Astrocyte (in vitro differentiated cells and primary cell): ENCODE measurements around the gene DIAPH2. TPM values are rescaled to one million over a fixed set of nuclear protein-coding genes. Genes with fewer than 3 reads are reported as not detected.
"Not testable (repeated sequence)": the region's sequence is repeated elsewhere in the genome, so short reads cannot be mapped to it uniquely, and the experiment has no call there.

Experiments used
- DNase-seq: peaks from one replicate; pipeline ENCODE4 v3.0.0-alpha.2; 2010; ENCODE audit warnings: low read depth
- FAIRE-seq: peaks from 2 replicates; lab custom pipeline; 2011; peaks lifted over from hg19 to GRCh38; lab: Jason Lieb, UNC
- H2AFZ ChIP-seq: 2 replicates; pipeline ENCODE4 v1.6.0; 2012; ENCODE audit warnings: low read depth, low read length, inconsistent platforms
- H3K27ac ChIP-seq: 2 replicates; pipeline ENCODE4 v1.5.1; 2011; ENCODE audit warnings: low read depth, low read length, inconsistent platforms
- H3K27me3 ChIP-seq: 2 replicates; pipeline ENCODE4 v1.6.0; 2011; ENCODE audit warnings: low read length, inconsistent platforms; ENCODE audit not compliant: insufficient read depth
- H3K36me3 ChIP-seq: 2 replicates; pipeline ENCODE4 v1.5.1; 2011; ENCODE audit warnings: low read length, inconsistent platforms; ENCODE audit not compliant: insufficient read depth
- H3K4me1 ChIP-seq: 2 replicates; pipeline ENCODE4 v1.5.1; 2011; ENCODE audit warnings: low read length, inconsistent platforms; ENCODE audit not compliant: insufficient read depth
- H3K4me2 ChIP-seq: 2 replicates; pipeline ENCODE4 v1.6.0; 2012; ENCODE audit warnings: low read length, inconsistent platforms
- H3K4me3 ChIP-seq: 2 replicates; pipeline ENCODE4 v1.5.1; 2011; ENCODE audit warnings: low read depth, mild to moderate bottlenecking, low read length, inconsistent platforms; ENCODE audit not compliant: insufficient read depth
- H3K79me2 ChIP-seq: 2 replicates; pipeline ENCODE4 v1.6.0; 2012; ENCODE audit warnings: mild to moderate bottlenecking, low read length, inconsistent platforms; ENCODE audit not compliant: insufficient read depth
- H3K9ac ChIP-seq: 2 replicates; pipeline ENCODE4 v1.6.0; 2012; ENCODE audit warnings: mild to moderate bottlenecking, low read length, inconsistent platforms
- H3K9me3 ChIP-seq: 2 replicates; pipeline ENCODE4 v1.5.1; 2012; ENCODE audit warnings: low read depth, mild to moderate bottlenecking, low read length, inconsistent platforms; ENCODE audit not compliant: insufficient read depth
- H4K20me1 ChIP-seq: 2 replicates; pipeline ENCODE4 v1.6.0; 2012; ENCODE audit warnings: low read length, inconsistent platforms; ENCODE audit not compliant: insufficient read depth
- H3K27ac Mint-ChIP-seq: one replicate; pipeline ENCODE4 v1.8.0; 2021; ENCODE audit warnings: mild to moderate bottlenecking, mixed read lengths; ENCODE audit not compliant: unreplicated experiment
- H3K27me3 Mint-ChIP-seq: one replicate; pipeline ENCODE4 v1.8.0; 2021; ENCODE audit warnings: low read depth, mixed read lengths; ENCODE audit not compliant: unreplicated experiment
- H3K36me3 Mint-ChIP-seq: one replicate; pipeline ENCODE4 v1.8.0; 2021; ENCODE audit warnings: low read depth, mixed read lengths; ENCODE audit not compliant: unreplicated experiment
- H3K4me1 Mint-ChIP-seq: one replicate; pipeline ENCODE4 v1.8.0; 2021; ENCODE audit warnings: low read depth, mixed read lengths; ENCODE audit not compliant: unreplicated experiment
- H3K4me3 Mint-ChIP-seq: one replicate; pipeline ENCODE4 v1.8.0; 2021; ENCODE audit warnings: mild to moderate bottlenecking, moderate library complexity, mixed read lengths; ENCODE audit not compliant: unreplicated experiment
- H3K9me3 Mint-ChIP-seq: one replicate; pipeline ENCODE4 v1.8.0; 2021; ENCODE audit warnings: mild to moderate bottlenecking, mixed read lengths; ENCODE audit not compliant: unreplicated experiment
- EZH2 ChIP-seq: IDR thresholded peaks from 2 replicates; pipeline ENCODE4 v1.6.1; 2012; ENCODE audit warnings: mild to moderate bottlenecking, low read length, inconsistent platforms; ENCODE audit not compliant: insufficient read depth
- total RNA-seq: library from RNA; stranded (reverse); gene quantifications from 2 replicates; pipeline ENCODE4 v1.2.1, GENCODE V29; 2021
- TF ChIP-seq, protein P1 (sequence below): IDR thresholded peaks from 2 replicates; pipeline ENCODE4 v1.5.1; 2011; ENCODE audit warnings: low read depth, mild to moderate bottlenecking, inconsistent platforms, low read length, moderate library complexity; ENCODE audit not compliant: insufficient read depth

DIAPH2 gene
- total RNA-seq, 1 donor from 2014 or later, result 9.8 TPM

DNA sequence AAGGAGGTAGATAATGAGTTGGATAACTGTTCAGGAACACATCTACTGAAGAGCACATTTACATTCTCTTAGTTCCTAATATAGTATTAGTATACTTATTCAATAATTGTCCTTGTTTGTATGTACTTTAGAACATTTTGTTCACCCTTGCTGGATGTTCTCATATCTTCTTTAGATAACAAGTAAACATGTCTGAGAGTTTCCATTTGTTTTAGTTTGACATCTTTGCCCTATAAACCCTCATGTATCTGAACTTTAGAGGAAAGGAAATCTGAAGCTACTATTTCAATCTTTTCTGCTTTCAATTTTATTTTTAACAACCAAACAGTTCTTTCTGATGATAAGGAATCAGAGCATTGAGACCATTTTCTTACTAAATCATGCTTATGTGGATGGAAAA is 717.7 kb downstream of the DIAPH2 start:
- Histone ChIP-seq H3K4me3 (no peak overlapping the region), H3K4me2 (no peak overlapping the region), H3K79me2 (no peaks in the 10 kb centered on the region), H2AFZ (no peak overlapping the region), H3K9ac (no peak overlapping the region), H3K36me3 (no peaks in the 10 kb centered on the region), H3K9me3 (no peaks in the 10 kb centered on the region), H3K27me3 (no peaks in the 10 kb centered on the region), H3K4me1 (peaks cover 3% of the 10 kb centered on the region), H4K20me1 (no peaks in the 10 kb centered on the region), H3K27ac (no peak overlapping the region)
- no peak overlapping the region for H3K27ac Mint-ChIP-seq
- FAIRE-seq (no peak), DNase-seq (no peak)
- no peaks in the 10 kb centered on the region for H3K36me3 Mint-ChIP-seq
- peaks cover 33% of the 10 kb centered on the region for H3K4me1 Mint-ChIP-seq
- H3K9me3 Mint-ChIP-seq, result peaks cover 2% of the 10 kb centered on the region
- TF ChIP-seq, protein P1, sequence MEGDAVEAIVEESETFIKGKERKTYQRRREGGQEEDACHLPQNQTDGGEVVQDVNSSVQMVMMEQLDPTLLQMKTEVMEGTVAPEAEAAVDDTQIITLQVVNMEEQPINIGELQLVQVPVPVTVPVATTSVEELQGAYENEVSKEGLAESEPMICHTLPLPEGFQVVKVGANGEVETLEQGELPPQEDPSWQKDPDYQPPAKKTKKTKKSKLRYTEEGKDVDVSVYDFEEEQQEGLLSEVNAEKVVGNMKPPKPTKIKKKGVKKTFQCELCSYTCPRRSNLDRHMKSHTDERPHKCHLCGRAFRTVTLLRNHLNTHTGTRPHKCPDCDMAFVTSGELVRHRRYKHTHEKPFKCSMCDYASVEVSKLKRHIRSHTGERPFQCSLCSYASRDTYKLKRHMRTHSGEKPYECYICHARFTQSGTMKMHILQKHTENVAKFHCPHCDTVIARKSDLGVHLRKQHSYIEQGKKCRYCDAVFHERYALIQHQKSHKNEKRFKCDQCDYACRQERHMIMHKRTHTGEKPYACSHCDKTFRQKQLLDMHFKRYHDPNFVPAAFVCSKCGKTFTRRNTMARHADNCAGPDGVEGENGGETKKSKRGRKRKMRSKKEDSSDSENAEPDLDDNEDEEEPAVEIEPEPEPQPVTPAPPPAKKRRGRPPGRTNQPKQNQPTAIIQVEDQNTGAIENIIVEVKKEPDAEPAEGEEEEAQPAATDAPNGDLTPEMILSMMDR, result no peak
- TF ChIP-seq EZH2, result no peak
- H3K4me3 Mint-ChIP-seq, result no peak overlapping the region
- no peaks in the 10 kb centered on the region for H3K27me3 Mint-ChIP-seq

- no peak for TF ChIP-seq EZH2
- TF ChIP-seq, protein P1, result no peak
- H3K4me1 Mint-ChIP-seq, result peaks cover 28% of the 10 kb centered on the region
- Histone ChIP-seq H3K79me2 (no peaks in the 10 kb centered on the region), H3K4me3 (no peak overlapping the region), H3K27ac (no peak overlapping the region), H3K4me2 (no peak overlapping the region), H2AFZ (no peak overlapping the region), H3K36me3 (no peaks in the 10 kb centered on the region), H3K4me1 (peaks cover 2% of the 10 kb centered on the region), H3K9me3 (no peaks in the 10 kb centered on the region), H3K9ac (no peak overlapping the region), H4K20me1 (no peaks in the 10 kb centered on the region), H3K27me3 (no peaks in the 10 kb centered on the region)
- H3K27me3 Mint-ChIP-seq, result no peaks in the 10 kb centered on the region
- no peak for DNase-seq
- no peak overlapping the region for H3K4me3 Mint-ChIP-seq
- FAIRE-seq, result no peak
- peaks cover 2% of the 10 kb centered on the region for H3K9me3 Mint-ChIP-seq
- H3K36me3 Mint-ChIP-seq, result no peaks in the 10 kb centered on the region
- no peak overlapping the region for H3K27ac Mint-ChIP-seq
These were observed 718.3 kb downstream of the DIAPH2 start for GRCh38 chrX:97402903-97403302.

- no peaks in the 10 kb centered on the region for H3K27me3 ChIP-seq
- H3K9me3 Mint-ChIP-seq, result peaks cover 4% of the 10 kb centered on the region
- peak; percentile 24 for DNase-seq
- peaks cover 3% of the 10 kb centered on the region for H3K36me3 Mint-ChIP-seq
- no peaks in the 10 kb centered on the region for H3K79me2 ChIP-seq
- no peak overlapping the region for H3K9ac ChIP-seq
- no peaks in the 10 kb centered on the region for H3K27me3 Mint-ChIP-seq
- TF ChIP-seq EZH2, result no peak
- TF ChIP-seq, protein P1, result no peak
- H3K27ac Mint-ChIP-seq, result no peak overlapping the region
- peak; percentile 55 for FAIRE-seq
- no peaks in the 10 kb centered on the region for H3K36me3 ChIP-seq
- no peak overlapping the region for H3K27ac ChIP-seq
- no peak overlapping the region for H3K4me3 ChIP-seq
- no peaks in the 10 kb centered on the region for H3K4me1 ChIP-seq
- no peaks in the 10 kb centered on the region for H3K9me3 ChIP-seq
- H3K4me2 ChIP-seq, result no peak overlapping the region
- no peak overlapping the region for H3K4me3 Mint-ChIP-seq
- H4K20me1 ChIP-seq, result no peaks in the 10 kb centered on the region
- no peak overlapping the region for H2AFZ ChIP-seq
- H3K4me1 Mint-ChIP-seq, result peaks cover 11% of the 10 kb centered on the region
These were observed 720.5 kb downstream of the DIAPH2 start for GRCh38 chrX:97405031-97405660.

DNA sequence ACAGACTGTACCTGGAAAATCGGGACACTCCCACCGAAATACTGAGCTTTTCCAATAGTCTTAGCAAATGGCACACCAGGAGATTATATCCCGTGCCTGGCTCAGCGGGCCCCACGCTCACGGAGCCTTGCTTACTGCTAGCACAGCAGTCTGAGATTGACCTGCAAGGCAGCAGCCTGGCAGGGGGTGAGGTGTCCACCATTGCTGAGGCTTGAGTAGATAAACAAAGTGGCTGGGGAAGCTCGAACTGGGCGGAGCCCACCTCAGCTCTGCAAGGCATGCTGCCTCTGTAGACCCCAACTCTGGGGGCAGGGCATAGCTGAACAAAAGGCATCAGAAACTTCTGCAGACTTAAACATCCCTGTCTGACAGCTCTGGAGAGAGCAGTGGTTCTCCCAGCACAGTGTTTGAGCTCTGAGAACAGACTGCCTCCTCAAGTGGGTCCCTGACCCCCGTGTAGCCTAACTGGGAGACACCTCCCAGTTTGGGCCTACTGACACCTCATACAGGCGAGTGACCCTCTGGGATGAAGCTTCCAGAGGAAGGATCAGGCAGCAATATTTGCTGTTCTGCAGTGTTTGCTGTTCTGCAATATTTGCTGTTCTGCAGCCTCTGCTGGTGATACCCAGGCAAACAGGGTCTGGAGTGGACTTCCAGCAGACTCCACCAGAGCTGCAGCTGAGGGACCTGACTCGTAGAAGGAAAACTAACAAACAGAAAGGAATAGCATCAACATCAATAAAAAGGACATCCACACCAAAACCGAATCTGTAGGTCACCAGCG is 725.2 kb downstream of the DIAPH2 start:
- not testable (repeated sequence) for H3K27ac Mint-ChIP-seq

More for the DNA sequence above, 725.2 kb downstream of the DIAPH2 start:
- not testable (repeated sequence) for H3K27ac ChIP-seq, H3K36me3 Mint-ChIP-seq, H4K20me1 ChIP-seq, H3K4me3 ChIP-seq, H3K9ac ChIP-seq, H3K9me3 ChIP-seq, FAIRE-seq, H3K27me3 Mint-ChIP-seq, H3K4me3 Mint-ChIP-seq, H2AFZ ChIP-seq, H3K36me3 ChIP-seq, H3K4me1 ChIP-seq, DNase-seq, H3K79me2 ChIP-seq, H3K9me3 Mint-ChIP-seq, H3K4me1 Mint-ChIP-seq, H3K4me2 ChIP-seq, H3K27me3 ChIP-seq
